Measurements from ENCODE around the gene AIPL1. TPM values are rescaled to one million over a fixed set of nuclear protein-coding genes. Genes with fewer than 3 reads are reported as not detected.

The AIPL1 gene
- total and polyA plus RNA-seq, 2 donors (not counting 3 experiments of a cell fraction or from before 2014, with no cell fraction given) = not detected

- Histone ChIP-seq H3K27ac (ENCODE audit: insufficient read depth, low read depth, low read length) (no peak overlapping the region), H3K9ac (replicated peaks; ENCODE audit: extremely low read depth, insufficient read depth, low read length) (no peak overlapping the region), H3K36me3 (ENCODE audit: control insufficient read depth in 2 of 2, extremely low read depth in 1 of 2, insufficient read depth in 2 of 2, low read length in 2 of 2) (no peaks in the 10 kb centered on the region), H3K79me2 (ENCODE audit: control insufficient read depth, insufficient read depth, low read length) (no peaks in the 10 kb centered on the region), H3K9me3 (replicated peaks; ENCODE audit: control insufficient read depth, insufficient read depth, low read length) (no peaks in the 10 kb centered on the region), H3K9me1 (replicated peaks; ENCODE audit: control insufficient read depth, extremely low read depth, insufficient read depth, low read length) (no peaks in the 10 kb centered on the region), H2AFZ (ENCODE audit: low read depth, low read length) (no peak overlapping the region), H4K20me1 (replicated peaks; ENCODE audit: control insufficient read depth, extremely low read depth, insufficient read depth, low read length) (no peaks in the 10 kb centered on the region), H3K4me1 (ENCODE audit: control insufficient read depth, extremely low read depth, insufficient read depth, low read length) (no peaks in the 10 kb centered on the region), H3K4me2 (ENCODE audit: insufficient read depth, low read length) (no peak overlapping the region), H3K27me3 (ENCODE audit: control insufficient read depth in 2 of 2, insufficient read depth in 2 of 2, low read length in 2 of 2) (no peaks in the 10 kb centered on the region), H3K4me3 (replicated peaks in 1 of 3; ENCODE audit: insufficient read depth in 1 of 3, low read depth in 1 of 3, low read length in 3 of 3) (no peak overlapping the region)
- ChIA-PET POLR2A (interaction anchor here (0.6 kb wide), 1 partner anchor 1511 kb away, joined by 3 read pairs; no protein-coding TSS in a partner anchor), CTCF (interaction anchor here (0.7 to 6.2 kb wide), 5 partner anchors 10 to 842 kb away, joined by 4 to 93 read pairs (median 19); partner anchors contain the start of gene AIPL1)
- TF ChIP-seq POLR2AphosphoS5 (IDR thresholded peaks at IDR 0.05; ENCODE audit: insufficient read depth, low read depth, low read length) (no peak), CTCF (IDR thresholded peaks at IDR 0.05; ENCODE audit: extremely low read depth in 1 of 2, insufficient read depth in 1 of 2, low read depth in 1 of 2, low read length in 2 of 2) (no peak), POLR2A (IDR thresholded peaks at IDR 0.05; ENCODE audit: low read depth, low read length) (no peak)
- no peak for FAIRE-seq
- DNase-seq (ENCODE audit: low read depth, low spot score) = no peak
- BruUV-seq (replicated peaks) = no TSS peak
- dilution Hi-C loops (cut with MboI; ENCODE audit: extremely low pct_ligation_motif_present, low sequenced_read_pairs) (no loop called here), intact Hi-C loops (cut with micrococcal nuclease) (no loop called here)
Measured at GRCh38 chr17:6425407-6425806, 9.5 kb downstream of the AIPL1 start.

- POLR2A ChIA-PET = no interaction called here
- dilution Hi-C loops (cut with MboI; ENCODE audit: extremely low pct_ligation_motif_present, low sequenced_read_pairs) = no loop called here
- CTCF ChIA-PET = interaction anchor here (1.1 to 6.2 kb wide), 6 partner anchors 11 to 860 kb away, joined by 3 to 93 read pairs (median 14); partner anchors contain the start of gene AIPL1
- H3K27ac ChIP-seq (ENCODE audit: insufficient read depth, low read depth, low read length) = no peak overlapping the region
- no peak for TF ChIP-seq POLR2AphosphoS5 (IDR thresholded peaks at IDR 0.05; ENCODE audit: insufficient read depth, low read depth, low read length)
- TF ChIP-seq FOS (IDR thresholded peaks at IDR 0.05; ENCODE audit: borderline replicate concordance, insufficient read depth, low read length) = no peak
- no peak for TF ChIP-seq MAX (IDR thresholded peaks at IDR 0.05; ENCODE audit: insufficient read depth, insufficient read length)
- no peak for TF ChIP-seq JUN (IDR thresholded peaks at IDR 0.05; ENCODE audit: borderline replicate concordance, insufficient read depth, insufficient read length, low read depth)
- TF ChIP-seq CTCF (IDR thresholded peaks at IDR 0.05; ENCODE audit: extremely low read depth in 1 of 2, insufficient read depth in 1 of 2, low read depth in 1 of 2, low read length in 2 of 2) = no peak
- TF ChIP-seq POLR2A (IDR thresholded peaks at IDR 0.05; ENCODE audit: low read depth, low read length) = no peak
- H2AFZ ChIP-seq (ENCODE audit: low read depth, low read length) = no peak overlapping the region
- H3K4me3 ChIP-seq (replicated peaks in 1 of 3; ENCODE audit: insufficient read depth in 1 of 3, low read depth in 1 of 3, low read length in 3 of 3) = no peak overlapping the region
- H4K20me1 ChIP-seq (replicated peaks; ENCODE audit: control insufficient read depth, extremely low read depth, insufficient read depth, low read length) = no peaks in the 10 kb centered on the region
- BruUV-seq (replicated peaks) = no TSS peak
- H3K9me1 ChIP-seq (replicated peaks; ENCODE audit: control insufficient read depth, extremely low read depth, insufficient read depth, low read length) = no peaks in the 10 kb centered on the region
- no peak for FAIRE-seq
- H3K9me3 ChIP-seq (replicated peaks; ENCODE audit: control insufficient read depth, insufficient read depth, low read length) = no peaks in the 10 kb centered on the region
- no peak overlapping the region for H3K9ac ChIP-seq (replicated peaks; ENCODE audit: extremely low read depth, insufficient read depth, low read length)
- H3K4me1 ChIP-seq (ENCODE audit: control insufficient read depth, extremely low read depth, insufficient read depth, low read length) = no peaks in the 10 kb centered on the region
- H3K36me3 ChIP-seq (ENCODE audit: control insufficient read depth in 2 of 2, extremely low read depth in 1 of 2, insufficient read depth in 2 of 2, low read length in 2 of 2) = no peaks in the 10 kb centered on the region
- H3K4me2 ChIP-seq (ENCODE audit: insufficient read depth, low read length) = no peak overlapping the region
- H3K79me2 ChIP-seq (ENCODE audit: control insufficient read depth, insufficient read depth, low read length) = no peaks in the 10 kb centered on the region
- H3K27me3 ChIP-seq (ENCODE audit: control insufficient read depth in 2 of 2, insufficient read depth in 2 of 2, low read length in 2 of 2) = no peaks in the 10 kb centered on the region
- intact Hi-C loops (cut with micrococcal nuclease) = loop anchor here (2.0 to 5.0 kb wide), 2 partner anchors 637 to 719 kb away; no protein-coding TSS in a partner anchor
- DNase-seq (ENCODE audit: low read depth, low spot score) = no peak
Measured at GRCh38 chr17:6423931-6424330, 11.0 kb downstream of the AIPL1 start.

Measured in endothelial cell of umbilical vein (primary cell).